ENCODE results near the gene ASCL4. TPM values are rescaled to one million over a fixed set of nuclear protein-coding genes. Genes with fewer than 3 reads are reported as not detected.

The ASCL4 gene
- polyA plus RNA-seq, 2 of the 4 experiments (the other 2 are of a cell fraction), result not detected

DNA sequence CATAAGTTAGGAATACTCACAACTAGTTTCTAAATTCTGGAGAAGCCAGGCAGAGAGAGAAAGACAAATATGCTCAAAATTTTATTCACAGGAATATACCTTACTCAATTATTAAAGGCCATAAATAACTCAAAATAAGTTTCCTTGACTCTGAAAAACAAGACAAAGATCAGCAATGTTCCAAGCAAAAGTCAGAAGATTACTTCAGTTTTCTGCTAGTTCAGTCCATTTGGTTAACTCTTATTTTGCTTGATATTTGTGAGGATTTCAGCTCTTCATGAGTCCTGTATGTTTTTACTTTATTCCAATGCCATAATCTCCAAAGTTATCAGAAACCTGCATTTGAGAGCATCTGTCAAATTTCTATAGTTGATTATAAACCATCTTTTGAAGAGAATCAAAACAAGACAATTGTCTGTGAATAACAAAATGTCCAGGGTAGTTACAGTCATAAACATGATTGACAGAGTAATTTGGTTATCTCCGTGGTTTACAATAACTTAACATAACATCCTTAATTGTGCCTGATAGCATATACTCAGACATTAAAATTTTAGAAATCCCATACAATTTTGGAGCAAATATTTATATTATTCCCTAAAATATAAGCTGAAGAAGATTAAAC lies 17.1 kb downstream of the ASCL4 start:
- ChIA-PET CTCF (no interaction called here), POLR2A (no interaction called here)
- DNase-seq (ENCODE audit: low read depth in 1 of 2, low spot score in 1 of 2), result no peak
- ATAC-seq, result no peak
- peak; percentile 74 for FAIRE-seq
- no peaks in the 10 kb centered on the region for H3K4me1 ChIP-seq
- WGBS (ENCODE audit: missing lambda C conversion rate), result 6% methylated on average over 1 of the region's 1 CpG
- TF ChIP-seq, protein P1, sequence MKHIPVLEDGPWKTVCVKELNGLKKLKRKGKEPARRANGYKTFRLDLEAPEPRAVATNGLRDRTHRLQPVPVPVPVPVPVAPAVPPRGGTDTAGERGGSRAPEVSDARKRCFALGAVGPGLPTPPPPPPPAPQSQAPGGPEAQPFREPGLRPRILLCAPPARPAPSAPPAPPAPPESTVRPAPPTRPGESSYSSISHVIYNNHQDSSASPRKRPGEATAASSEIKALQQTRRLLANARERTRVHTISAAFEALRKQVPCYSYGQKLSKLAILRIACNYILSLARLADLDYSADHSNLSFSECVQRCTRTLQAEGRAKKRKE (CRISPR knock-in tag; IDR thresholded peaks at IDR 0.05; ENCODE audit: low read depth), result no peak
- TF ChIP-seq POLR2A (IDR thresholded peaks at IDR 0.05; ENCODE audit: low read length), result no peak
- H3K4me2 ChIP-seq, result no peak overlapping the region
- H3K4me3 ChIP-seq, result no peak overlapping the region
- no peak overlapping the region for H3K27ac ChIP-seq
- H3K9me3 ChIP-seq, result no peaks in the 10 kb centered on the region

DNA sequence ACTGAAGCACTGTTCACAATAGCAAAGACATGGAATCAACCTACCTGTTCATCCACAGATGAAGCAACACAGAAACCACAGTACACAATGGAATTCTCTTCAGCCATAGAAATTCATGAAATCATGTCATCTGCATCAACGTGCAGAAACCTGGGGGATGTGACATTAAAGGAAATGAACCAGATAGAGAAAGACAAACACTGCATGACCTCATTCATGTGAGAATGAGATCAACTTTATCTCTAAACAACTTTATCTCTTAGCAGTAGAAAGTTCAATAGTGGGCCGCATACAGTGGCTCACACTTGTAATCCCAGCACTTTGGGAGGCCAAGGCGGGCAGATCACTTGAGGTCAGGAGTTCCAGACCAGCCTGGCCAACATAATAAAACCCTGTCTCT lies 19.9 kb downstream of the ASCL4 start:
- POLR2A ChIA-PET, result no interaction called here
- 3% methylated on average over 3 of the region's 3 CpGs for WGBS (ENCODE audit: missing lambda C conversion rate)
- FAIRE-seq, result no peak
- CTCF ChIA-PET, result no interaction called here
- Histone ChIP-seq H3K9me3 (no peaks in the 10 kb centered on the region), H3K4me2 (no peak overlapping the region), H3K4me1 (no peaks in the 10 kb centered on the region), H3K27ac (no peak overlapping the region), H3K4me3 (no peak overlapping the region)
- TF ChIP-seq HDAC2 (IDR thresholded peaks at IDR 0.05) (no peak), JUN (IDR thresholded peaks at IDR 0.05) (no peak)
- DNase-seq (ENCODE audit: low read depth in 1 of 2, low spot score in 1 of 2), result no peak
- no peak for ATAC-seq

DNA sequence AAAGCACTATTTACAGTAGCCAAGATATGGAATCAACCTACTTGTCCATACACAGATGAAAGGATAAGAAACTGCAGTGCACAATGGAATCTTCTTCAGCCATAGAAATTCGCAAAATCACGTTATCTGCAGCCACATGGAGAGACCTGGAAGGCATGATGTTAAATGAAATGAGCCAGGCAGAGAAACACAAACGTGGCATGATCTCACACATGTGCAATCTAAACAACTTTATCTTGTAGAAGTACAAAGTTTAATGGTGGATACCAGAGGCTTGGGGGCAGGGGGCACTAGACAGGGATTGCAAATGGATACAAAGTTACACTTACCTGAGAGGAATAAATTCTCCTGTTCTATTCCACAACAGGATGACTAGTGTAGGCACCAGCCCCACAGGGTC lies 24.1 kb downstream of the ASCL4 start:
- ChIA-PET POLR2A (no interaction called here), CTCF (no interaction called here)
- Histone ChIP-seq H3K27ac (no peak overlapping the region), H3K9me3 (no peaks in the 10 kb centered on the region), H3K4me2 (no peak overlapping the region), H3K4me1 (no peaks in the 10 kb centered on the region), H3K4me3 (no peak overlapping the region)
- FAIRE-seq, result no peak
- WGBS (ENCODE audit: missing lambda C conversion rate), result 7% methylated on average over 3 of the region's 3 CpGs
- TF ChIP-seq EHMT2 (IDR thresholded peaks at IDR 0.05; ENCODE audit: low read depth) (no peak), ZFP36 (IDR thresholded peaks at IDR 0.05; ENCODE audit: borderline replicate concordance, partially characterized antibody) (no peak), EHF (CRISPR knock-in tag; IDR thresholded peaks at IDR 0.05) (no peak), HOXA7 (CRISPR knock-in tag; IDR thresholded peaks at IDR 0.05) (no peak), HEYL (CRISPR knock-in tag; IDR thresholded peaks at IDR 0.05) (no peak), FOSB (CRISPR knock-in tag; IDR thresholded peaks at IDR 0.05) (no peak), PHF8 (IDR thresholded peaks at IDR 0.05; ENCODE audit: borderline replicate concordance, low read depth) (no peak), CEBPB (IDR thresholded peaks at IDR 0.05) (no peak), CBX8 (IDR thresholded peaks at IDR 0.05) (no peak), CHD2 (IDR thresholded peaks at IDR 0.05; ENCODE audit: low read length, partially characterized antibody) (no peak), NFE2L2 (conservative IDR thresholded peaks at IDR 0.05; ENCODE audit: low read length) (no peak), MAZ (IDR thresholded peaks at IDR 0.05; ENCODE audit: borderline replicate concordance, low read depth, low read length) (no peak), BHLHE40 (IDR thresholded peaks at IDR 0.05; ENCODE audit: low read depth, low read length) (no peak)
- TF ChIP-seq, protein P2, sequence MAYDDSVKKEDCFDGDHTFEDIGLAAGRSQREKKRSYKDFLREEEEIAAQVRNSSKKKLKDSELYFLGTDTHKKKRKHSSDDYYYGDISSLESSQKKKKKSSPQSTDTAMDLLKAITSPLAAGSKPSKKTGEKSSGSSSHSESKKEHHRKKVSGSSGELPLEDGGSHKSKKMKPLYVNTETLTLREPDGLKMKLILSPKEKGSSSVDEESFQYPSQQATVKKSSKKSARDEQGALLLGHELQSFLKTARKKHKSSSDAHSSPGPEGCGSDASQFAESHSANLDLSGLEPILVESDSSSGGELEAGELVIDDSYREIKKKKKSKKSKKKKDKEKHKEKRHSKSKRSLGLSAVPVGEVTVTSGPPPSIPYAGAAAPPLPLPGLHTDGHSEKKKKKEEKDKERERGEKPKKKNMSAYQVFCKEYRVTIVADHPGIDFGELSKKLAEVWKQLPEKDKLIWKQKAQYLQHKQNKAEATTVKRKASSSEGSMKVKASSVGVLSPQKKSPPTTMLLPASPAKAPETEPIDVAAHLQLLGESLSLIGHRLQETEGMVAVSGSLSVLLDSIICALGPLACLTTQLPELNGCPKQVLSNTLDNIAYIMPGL (CRISPR knock-in tag; IDR thresholded peaks at IDR 0.05; ENCODE audit: borderline replicate concordance), result no peak
- TF ChIP-seq, protein P3, sequence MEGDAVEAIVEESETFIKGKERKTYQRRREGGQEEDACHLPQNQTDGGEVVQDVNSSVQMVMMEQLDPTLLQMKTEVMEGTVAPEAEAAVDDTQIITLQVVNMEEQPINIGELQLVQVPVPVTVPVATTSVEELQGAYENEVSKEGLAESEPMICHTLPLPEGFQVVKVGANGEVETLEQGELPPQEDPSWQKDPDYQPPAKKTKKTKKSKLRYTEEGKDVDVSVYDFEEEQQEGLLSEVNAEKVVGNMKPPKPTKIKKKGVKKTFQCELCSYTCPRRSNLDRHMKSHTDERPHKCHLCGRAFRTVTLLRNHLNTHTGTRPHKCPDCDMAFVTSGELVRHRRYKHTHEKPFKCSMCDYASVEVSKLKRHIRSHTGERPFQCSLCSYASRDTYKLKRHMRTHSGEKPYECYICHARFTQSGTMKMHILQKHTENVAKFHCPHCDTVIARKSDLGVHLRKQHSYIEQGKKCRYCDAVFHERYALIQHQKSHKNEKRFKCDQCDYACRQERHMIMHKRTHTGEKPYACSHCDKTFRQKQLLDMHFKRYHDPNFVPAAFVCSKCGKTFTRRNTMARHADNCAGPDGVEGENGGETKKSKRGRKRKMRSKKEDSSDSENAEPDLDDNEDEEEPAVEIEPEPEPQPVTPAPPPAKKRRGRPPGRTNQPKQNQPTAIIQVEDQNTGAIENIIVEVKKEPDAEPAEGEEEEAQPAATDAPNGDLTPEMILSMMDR (IDR thresholded peaks at IDR 0.05), result no peak
- TF ChIP-seq, protein P4, sequence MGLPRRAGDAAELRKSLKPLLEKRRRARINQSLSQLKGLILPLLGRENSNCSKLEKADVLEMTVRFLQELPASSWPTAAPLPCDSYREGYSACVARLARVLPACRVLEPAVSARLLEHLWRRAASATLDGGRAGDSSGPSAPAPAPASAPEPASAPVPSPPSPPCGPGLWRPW (IDR thresholded peaks at IDR 0.05), result no peak
- DNase-seq (ENCODE audit: low read depth in 1 of 2, low spot score in 1 of 2), result no peak
- ATAC-seq, result no peak
